Endothelial cell of umbilical vein (primary cell): ENCODE measurements around the gene C16orf74. TPM values are rescaled to one million over a fixed set of nuclear protein-coding genes. Genes with fewer than 3 reads are reported as not detected.
A peak's percentile ranks its signal among the peaks of the same experiment; 100 is the strongest.

Source experiments
- BruUV-seq: library from RNA; stranded (reverse); fragments of 400-500 nt; replicated peaks from 2 replicates; lab custom pipeline; 2021; lab: Mats Ljungman, UMichigan
- CTCF ChIA-PET: fragments of 300-600, 350-600 bp; sonication (Branson Sonifier 250); formaldehyde crosslinking; loops from one replicate; lab custom pipeline; 2021; ENCODE audit warnings: antibody characterized with exemption, inconsistent platforms; lab: Charles Lee
- POLR2A ChIA-PET: fragments of 300-600, 350-600 bp; sonication (Branson Sonifier 250); formaldehyde crosslinking; loops from one replicate; lab custom pipeline; 2021; ENCODE audit warnings: antibody characterized with exemption, inconsistent platforms; lab: Charles Lee
- DNase-seq: peaks from one replicate; pipeline ENCODE4 v3.0.0-alpha.2; 2011; ENCODE audit warnings: low read depth, low spot score
- FAIRE-seq: peaks from 2 replicates; lab custom pipeline; 2011; peaks lifted over from hg19 to GRCh38; lab: Jason Lieb, UNC
- H2AFZ ChIP-seq: 2 replicates; pipeline ENCODE4 v1.6.0; 2012; ENCODE audit warnings: low read depth, low read length, control low read depth, inconsistent platforms
- H3K27ac ChIP-seq: 2 replicates; pipeline ENCODE4 v1.5.1; 2011; ENCODE audit warnings: low read depth, mild to moderate bottlenecking, control low read depth, low read length, moderate library complexity; ENCODE audit not compliant: insufficient read depth
- H3K27me3 ChIP-seq, 2 experiments: 2 replicates each; pipeline versions ENCODE4 v1.6.0 to v1.6.1; 2011; ENCODE audit warnings: low read length in 2 of 2, mixed read lengths in 1 of 2; ENCODE audit not compliant: control insufficient read depth in 2 of 2, insufficient read depth in 2 of 2
- H3K36me3 ChIP-seq, 2 experiments: 2 replicates in 1 of 2; 3 replicates in 1 of 2; pipeline ENCODE4 v1.5.1; 2011; ENCODE audit warnings: low read length in 2 of 2, mild to moderate bottlenecking in 1 of 2, moderate library complexity in 1 of 2; ENCODE audit not compliant: control insufficient read depth in 2 of 2, insufficient read depth in 2 of 2; ENCODE audit errors: extremely low read depth in 1 of 2
- H3K4me1 ChIP-seq: 3 replicates; pipeline ENCODE4 v1.5.1; 2011; ENCODE audit warnings: mild to moderate bottlenecking, low read length; ENCODE audit not compliant: control insufficient read depth, insufficient read depth; ENCODE audit errors: extremely low read depth
- H3K4me2 ChIP-seq: 2 replicates; pipeline ENCODE4 v1.6.1; 2011; ENCODE audit warnings: low read length, control low read depth, mixed read lengths; ENCODE audit not compliant: insufficient read depth
- H3K4me3 ChIP-seq, 3 experiments: fragments of 200-600 bp in 1 of 3; sonication (generic), shearing (Covaris generic) in 1 of 3; replicated peaks in 1 of 3; 2 replicates each; pipeline ENCODE4 v1.5.1; 2011 to 2016; ENCODE audit warnings: control low read depth in 3 of 3, low read length in 3 of 3, mild to moderate bottlenecking in 2 of 3, inconsistent platforms in 1 of 3, low read depth in 1 of 3, moderate library complexity in 1 of 3; ENCODE audit not compliant: insufficient read depth in 1 of 3
- H3K79me2 ChIP-seq: 2 replicates; pipeline ENCODE4 v1.6.0; 2012; ENCODE audit warnings: low read length, inconsistent platforms; ENCODE audit not compliant: control insufficient read depth, insufficient read depth
- H3K9ac ChIP-seq: replicated peaks from 2 replicates; pipeline ENCODE3; 2011; ENCODE audit warnings: low read length, control low read depth; ENCODE audit not compliant: insufficient read depth; ENCODE audit errors: extremely low read depth
- H3K9me1 ChIP-seq: replicated peaks from 3 replicates; pipeline ENCODE4 v1.6.0; 2011; ENCODE audit warnings: mild to moderate bottlenecking, low read length; ENCODE audit not compliant: control insufficient read depth, insufficient read depth; ENCODE audit errors: extremely low read depth
- H3K9me3 ChIP-seq: replicated peaks from 2 replicates; pipeline ENCODE4 v1.5.1; 2012; ENCODE audit warnings: low read length, inconsistent platforms; ENCODE audit not compliant: control insufficient read depth, insufficient read depth
- H4K20me1 ChIP-seq: replicated peaks from 2 replicates; pipeline ENCODE3; 2011; ENCODE audit warnings: mild to moderate bottlenecking, low read length; ENCODE audit not compliant: control insufficient read depth, insufficient read depth; ENCODE audit errors: extremely low read depth
- EZH2 ChIP-seq: IDR thresholded peaks from 2 replicates; pipeline ENCODE4 v1.6.1; 2012; ENCODE audit warnings: borderline replicate concordance, low read depth, mild to moderate bottlenecking, moderate library complexity, low read length, inconsistent platforms; ENCODE audit not compliant: severe bottlenecking
- FOS ChIP-seq: IDR thresholded peaks from 2 replicates; pipeline ENCODE4 v1.6.1; 2011; ENCODE audit warnings: mild to moderate bottlenecking, low read length, moderate library complexity, borderline replicate concordance; ENCODE audit not compliant: insufficient read depth
- GATA2 ChIP-seq: IDR thresholded peaks from 2 replicates; pipeline ENCODE4 v1.7.0; 2011; ENCODE audit warnings: low read depth, mild to moderate bottlenecking, moderate library complexity, mixed read lengths, low read length; ENCODE audit not compliant: insufficient read length, insufficient read depth
- JUN ChIP-seq: IDR thresholded peaks from 2 replicates; pipeline ENCODE4 v1.6.1; 2011; ENCODE audit warnings: borderline replicate concordance, low read depth; ENCODE audit not compliant: insufficient read length, insufficient read depth
- MYC ChIP-seq: IDR thresholded peaks from one replicate; pipeline ENCODE4 v1.6.1; 2011; ENCODE audit warnings: mild to moderate bottlenecking, low read depth, low read length
- POLR2A ChIP-seq: IDR thresholded peaks from 2 replicates; pipeline ENCODE4 v1.6.1; 2012; ENCODE audit warnings: low read depth, mild to moderate bottlenecking, control low read depth, low read length
- POLR2AphosphoS5 ChIP-seq: IDR thresholded peaks from 2 replicates; pipeline ENCODE4 v1.6.1; 2012; ENCODE audit warnings: low read depth, mild to moderate bottlenecking, control low read depth, low read length, moderate library complexity; ENCODE audit not compliant: insufficient read depth
- dilution Hi-C: fragments of 300-500 bp; cut with MboI; formaldehyde crosslinking; loops from one replicate; pipeline ENCODE4 v1.15.0; 2019; ENCODE audit warnings: low sequenced_read_pairs; ENCODE audit not compliant: extremely low pct_ligation_motif_present
- intact Hi-C: fragments of 100-400 bp; cut with micrococcal nuclease; formaldehyde crosslinking; loops from one replicate; pipeline ENCODE4 v1.10.0; 2022
- polyA plus RNA-seq, 4 experiments: library from polyadenylated mRNA; depleted of rRNA in 3 of 4; stranded (reverse) in 3 of 4; unstranded in 1 of 4; fragments of >200 nt; gene quantifications; 2 replicates each; pipeline versions ENCODE4 v1.2.1 to v1.2.3, GENCODE V29; 2011 to 2012; ENCODE audit warnings: missing spikeins in 1 of 4
- total RNA-seq: library from RNA; stranded (reverse); gene quantifications from 2 replicates; pipeline ENCODE4 v1.2.3, GENCODE V29; 2021
- TF ChIP-seq, protein P1 (sequence below): IDR thresholded peaks from 2 replicates; pipeline ENCODE4 v1.6.1; 2011; ENCODE audit not compliant: insufficient read depth, insufficient read length
- TF ChIP-seq, protein P2 (sequence below), 2 donors: IDR thresholded peaks; 1 replicate in 1 of 2; 2 replicates in 1 of 2; pipeline ENCODE4 v1.5.1; 2011; ENCODE audit warnings: low read length in 2 of 2, mild to moderate bottlenecking in 2 of 2, moderate library complexity in 2 of 2, control low read depth in 1 of 2, inconsistent platforms in 1 of 2, low read depth in 1 of 2; ENCODE audit not compliant: insufficient read depth in 1 of 2; ENCODE audit errors: extremely low read depth in 1 of 2

C16orf74 gene
- total and polyA plus RNA-seq, 2 donors (not counting 3 experiments of a cell fraction or from before 2014, with no cell fraction given), result 12.1 to 38.7 TPM

DNA sequence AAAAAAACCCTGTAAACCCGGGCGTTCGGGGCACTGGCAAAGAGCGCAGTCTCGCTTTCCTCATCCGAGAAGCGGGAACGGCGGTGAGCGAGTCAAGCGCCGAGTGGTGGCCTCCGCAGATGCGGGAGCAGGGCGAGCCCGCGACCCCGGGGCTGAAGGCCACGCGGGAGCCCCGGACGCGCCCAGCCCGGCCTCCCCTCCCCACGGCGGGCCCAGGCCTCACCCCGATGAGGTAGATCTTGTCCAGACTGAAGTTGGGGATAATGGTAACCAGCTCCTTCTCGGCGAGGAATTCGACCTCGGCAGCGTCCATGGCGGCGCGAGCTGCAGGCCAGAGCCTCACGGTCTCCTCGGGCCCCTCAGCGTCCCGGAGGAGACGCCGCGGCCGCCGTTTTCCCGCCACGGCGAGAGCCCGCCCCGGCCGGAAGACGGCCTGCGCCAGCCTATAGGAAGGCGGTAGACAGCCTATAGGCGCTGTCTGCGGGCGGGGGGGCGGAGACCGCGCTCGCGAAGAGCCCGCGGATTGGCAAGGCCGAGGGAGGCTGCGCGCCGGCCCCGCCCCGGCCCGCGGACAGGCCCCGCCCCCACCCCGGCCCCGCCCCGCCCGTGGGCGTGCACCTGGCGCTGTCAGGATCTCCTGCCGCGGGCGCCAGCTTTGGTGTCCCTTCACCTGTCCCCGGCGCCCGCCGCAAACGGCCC is 62.2 kb downstream of the C16orf74 start, which contains the start of gene GINS2:
Gene GINS2 (minus strand): TSS at position 369 of the 699 bp plus-strand sequence. CDS start 56 bp downstream, at position 313.
- no peaks in the 10 kb centered on the region for H3K36me3 ChIP-seq
- no peaks in the 10 kb centered on the region for H3K9me3 ChIP-seq
- peak within 1 kb of the TSS; percentile 81 for H2AFZ ChIP-seq
- H3K4me2 ChIP-seq, result peak within 1 kb of the TSS; percentile 69
- peak; percentile 37 for TF ChIP-seq POLR2A
- TF ChIP-seq POLR2AphosphoS5, result peak; percentile 50
- TF ChIP-seq GATA2, result no peak
- BruUV-seq, result TSS peak; percentile 46
- peak within 1 kb of the TSS; percentile 30 to 60 (median 47) for H3K4me3 ChIP-seq
- peak within 1 kb of the TSS; percentile 73 for H3K9ac ChIP-seq
- dilution Hi-C loops, result no loop called here
- DNase-seq (peak; percentile 87), FAIRE-seq (peak; percentile 75)
- no peak within 1 kb of the TSS for H3K27ac ChIP-seq
- POLR2A ChIA-PET, result no interaction called here
- H4K20me1 ChIP-seq, result no peaks in the 10 kb centered on the region
- CTCF ChIA-PET, result interaction anchor here (1.5 to 2.3 kb wide), 4 partner anchors 13 to 72 kb away, joined by 3 to 9 read pairs (median 6); no protein-coding TSS in a partner anchor
- H3K4me1 ChIP-seq, result no peaks in the 10 kb centered on the region
- H3K27me3 ChIP-seq, result no peaks in the 10 kb centered on the region
- intact Hi-C loops, result loop anchor here (2.0 kb wide), 1 partner anchor 62 kb away; the partner anchor contains the start of gene C16orf74
- no peaks in the 10 kb centered on the region for H3K9me1 ChIP-seq
- peaks cover 1% of the 10 kb centered on the region for H3K79me2 ChIP-seq

DNA sequence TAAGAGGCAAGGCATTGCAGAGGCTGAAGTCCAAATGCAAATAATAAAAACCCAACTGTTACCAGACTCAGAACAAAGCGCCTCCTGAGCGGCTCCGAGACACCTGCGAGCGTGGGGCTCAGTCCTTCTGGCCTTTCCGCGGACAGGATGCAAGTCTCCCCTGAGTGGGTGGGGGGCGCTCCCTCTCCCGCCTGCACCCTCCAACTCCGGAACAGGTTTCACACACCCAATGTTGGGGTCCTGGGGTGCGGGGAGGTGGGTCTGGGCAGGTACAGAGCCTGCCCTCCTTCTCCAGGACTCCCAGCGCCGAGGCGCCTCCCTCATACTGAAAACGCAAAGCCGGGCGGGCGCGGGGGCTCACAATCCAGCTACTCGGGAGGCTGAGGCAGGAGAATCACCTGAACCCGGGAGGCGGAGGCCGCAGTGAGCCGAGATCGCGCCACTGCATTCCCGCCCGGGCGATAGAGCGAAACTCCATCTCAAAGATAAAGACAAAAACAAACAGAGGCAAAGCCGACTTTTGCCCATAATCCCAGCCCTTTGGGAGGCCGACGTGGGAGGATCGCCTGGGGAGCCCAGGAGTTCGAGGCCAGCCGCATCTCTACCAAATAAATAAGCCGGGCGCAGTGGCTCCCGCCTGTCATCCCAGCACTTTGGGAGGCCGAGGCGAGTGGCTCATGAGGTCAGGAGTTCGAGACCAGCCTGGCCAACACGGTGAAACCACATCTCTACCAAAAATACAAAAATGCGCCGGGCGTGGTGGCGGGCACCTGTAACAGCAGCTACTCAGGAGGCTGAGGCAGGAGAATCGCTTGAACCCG is 63.0 kb downstream of the C16orf74 start:
- no peaks in the 10 kb centered on the region for H3K9me1 ChIP-seq
- no peaks in the 10 kb centered on the region for H3K36me3 ChIP-seq
- dilution Hi-C loops, result no loop called here
- FAIRE-seq, result no peak
- no peaks in the 10 kb centered on the region for H3K9me3 ChIP-seq
- H2AFZ ChIP-seq, result peak overlapping the region; percentile 81
- no peak overlapping the region for H3K9ac ChIP-seq
- BruUV-seq, result no TSS peak
- ChIA-PET POLR2A (no interaction called here), CTCF (interaction anchor here (2.3 kb wide), 1 partner anchor 30 kb away, joined by 9 read pairs; no protein-coding TSS in a partner anchor)
- H4K20me1 ChIP-seq, result no peaks in the 10 kb centered on the region
- intact Hi-C loops, result loop anchor here (2.0 kb wide), 1 partner anchor 63 kb away; the partner anchor contains the start of gene C16orf74
- H3K27ac ChIP-seq, result no peak overlapping the region
- peaks cover 1% of the 10 kb centered on the region for H3K79me2 ChIP-seq
- peak overlapping the region; percentile 30 to 60 (median 47) for H3K4me3 ChIP-seq
- no peaks in the 10 kb centered on the region for H3K4me1 ChIP-seq
- no peaks in the 10 kb centered on the region for H3K27me3 ChIP-seq
- DNase-seq, result no peak
- no peak for TF ChIP-seq FOS
- TF ChIP-seq, protein P1, sequence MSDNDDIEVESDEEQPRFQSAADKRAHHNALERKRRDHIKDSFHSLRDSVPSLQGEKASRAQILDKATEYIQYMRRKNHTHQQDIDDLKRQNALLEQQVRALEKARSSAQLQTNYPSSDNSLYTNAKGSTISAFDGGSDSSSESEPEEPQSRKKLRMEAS, result no peak
- no peak for TF ChIP-seq JUN
- no peak for TF ChIP-seq GATA2
- TF ChIP-seq POLR2A, result no peak
- TF ChIP-seq, protein P2, sequence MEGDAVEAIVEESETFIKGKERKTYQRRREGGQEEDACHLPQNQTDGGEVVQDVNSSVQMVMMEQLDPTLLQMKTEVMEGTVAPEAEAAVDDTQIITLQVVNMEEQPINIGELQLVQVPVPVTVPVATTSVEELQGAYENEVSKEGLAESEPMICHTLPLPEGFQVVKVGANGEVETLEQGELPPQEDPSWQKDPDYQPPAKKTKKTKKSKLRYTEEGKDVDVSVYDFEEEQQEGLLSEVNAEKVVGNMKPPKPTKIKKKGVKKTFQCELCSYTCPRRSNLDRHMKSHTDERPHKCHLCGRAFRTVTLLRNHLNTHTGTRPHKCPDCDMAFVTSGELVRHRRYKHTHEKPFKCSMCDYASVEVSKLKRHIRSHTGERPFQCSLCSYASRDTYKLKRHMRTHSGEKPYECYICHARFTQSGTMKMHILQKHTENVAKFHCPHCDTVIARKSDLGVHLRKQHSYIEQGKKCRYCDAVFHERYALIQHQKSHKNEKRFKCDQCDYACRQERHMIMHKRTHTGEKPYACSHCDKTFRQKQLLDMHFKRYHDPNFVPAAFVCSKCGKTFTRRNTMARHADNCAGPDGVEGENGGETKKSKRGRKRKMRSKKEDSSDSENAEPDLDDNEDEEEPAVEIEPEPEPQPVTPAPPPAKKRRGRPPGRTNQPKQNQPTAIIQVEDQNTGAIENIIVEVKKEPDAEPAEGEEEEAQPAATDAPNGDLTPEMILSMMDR (IDR thresholded peaks at IDR 0.05; ENCODE audit: extremely low read depth in 1 of 2, insufficient read depth in 1 of 2, low read depth in 1 of 2, low read length in 2 of 2), result no peak
- TF ChIP-seq MYC, result no peak
- TF ChIP-seq EZH2, result no peak
- no peak for TF ChIP-seq POLR2AphosphoS5
- peak overlapping the region; percentile 37 for H3K4me2 ChIP-seq
